Astrocyte (in vitro differentiated cells and primary cell): Measurements from ENCODE around the gene SLC45A3.

Experiments used
- CTCF ChIP-seq: IDR thresholded peaks from 2 replicates; pipeline ENCODE4 v1.5.1; 2011; ENCODE audit warnings: low read depth, mild to moderate bottlenecking, inconsistent platforms, low read length, moderate library complexity; ENCODE audit not compliant: insufficient read depth
- EZH2 ChIP-seq: IDR thresholded peaks from 2 replicates; pipeline ENCODE4 v1.6.1; 2012; ENCODE audit warnings: mild to moderate bottlenecking, low read length, inconsistent platforms; ENCODE audit not compliant: insufficient read depth

DNA sequence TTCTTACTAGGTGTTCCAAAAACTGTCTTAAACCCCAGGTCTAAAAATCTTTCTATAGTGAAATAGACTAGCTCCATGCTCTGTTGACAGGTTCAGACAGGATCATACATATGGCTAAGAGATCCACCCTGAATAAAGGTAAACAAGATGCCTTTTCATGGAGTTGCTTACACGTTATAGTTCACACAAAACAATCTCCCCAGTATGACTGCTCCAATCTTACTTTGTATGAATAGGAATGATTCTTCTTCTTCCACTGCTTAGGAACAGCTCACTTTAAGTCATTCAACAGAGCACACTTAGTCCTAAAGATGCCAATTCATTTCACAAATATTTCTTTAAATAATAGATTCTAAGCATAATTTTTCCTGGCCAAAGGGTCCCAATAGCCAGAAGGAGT, 64.5 kb downstream of the SLC45A3 start:
- TF ChIP-seq CTCF (no peak), EZH2 (no peak)
